OCI-LY7 (cell line): ENCODE results near the gene MPRIP. TPM values are rescaled to one million over a fixed set of nuclear protein-coding genes. Genes with fewer than 3 reads are reported as not detected.

ENCODE experiments used
- BruUV-seq: library from RNA; stranded (reverse); fragments of 400-500 nt; replicated peaks from 2 replicates; lab custom pipeline; 2021; lab: Mats Ljungman, UMichigan
- CTCF ChIA-PET: fragments of 300-600 bp; sonication (Branson Sonifier 250); formaldehyde crosslinking; loops from one replicate; lab custom pipeline; 2022; ENCODE audit warnings: antibody characterized with exemption; ENCODE audit not compliant: unreplicated experiment; lab: Charles Lee
- POLR2A ChIA-PET: fragments of 300-600 bp; sonication (Branson Sonifier 250); formaldehyde crosslinking; loops from one replicate; lab custom pipeline; 2022; ENCODE audit warnings: antibody characterized with exemption; lab: Charles Lee
- DNase-seq: peaks from one replicate; pipeline ENCODE4 v3.0.0-alpha.2; 2015; ENCODE audit warnings: low spot score
- H2AFZ ChIP-seq: fragments of 200-600 bp; sonication (generic), shearing (Covaris generic); 2 replicates; pipeline ENCODE4 v1.6.1; 2014; ENCODE audit warnings: mild to moderate bottlenecking, antibody characterized with exemption, low read length, moderate library complexity
- H3K27ac ChIP-seq: fragments of 200-600 bp; sonication (generic); 2 replicates; pipeline ENCODE4 v1.5.1; 2014; ENCODE audit warnings: mixed run types, low read depth, mild to moderate bottlenecking, moderate library complexity, low read length, inconsistent platforms; ENCODE audit not compliant: poor library complexity, severe bottlenecking
- H3K36me3 ChIP-seq: fragments of 200-600 bp; sonication (generic); 2 replicates; pipeline ENCODE4 v1.6.1; 2014; ENCODE audit warnings: mild to moderate bottlenecking, antibody characterized with exemption, low read length, moderate library complexity, mixed read lengths; ENCODE audit not compliant: insufficient read depth
- H3K4me1 ChIP-seq: fragments of 200-600 bp; sonication (generic); 2 replicates; pipeline ENCODE4 v1.5.1; 2014; ENCODE audit warnings: mild to moderate bottlenecking, low read length; ENCODE audit not compliant: insufficient read depth, poor library complexity, severe bottlenecking
- H3K4me2 ChIP-seq: fragments of 200-600 bp; sonication (generic); 2 replicates; pipeline ENCODE4 v1.6.1; 2014; ENCODE audit warnings: mild to moderate bottlenecking, low read length
- H3K4me3 ChIP-seq: fragments of 200-600 bp; sonication (generic); 2 replicates; pipeline ENCODE4 v1.5.1; 2014; ENCODE audit warnings: mild to moderate bottlenecking, low read depth, low read length; ENCODE audit not compliant: poor library complexity, severe bottlenecking
- H3K79me2 ChIP-seq: fragments of 200-600 bp; sonication (generic); 2 replicates; pipeline ENCODE4 v1.6.1; 2016; ENCODE audit warnings: low read depth, mild to moderate bottlenecking, low read length, moderate library complexity, mixed read lengths; ENCODE audit not compliant: insufficient read depth
- H3K9me2 ChIP-seq: fragments of 200-600 bp; sonication (generic); 2 replicates; pipeline ENCODE4 v1.6.1; 2016; ENCODE audit warnings: mild to moderate bottlenecking, low read length, mixed read lengths; ENCODE audit not compliant: insufficient read depth
- H3K9me3 ChIP-seq: fragments of 200-600 bp; sonication (generic); 2 replicates; pipeline ENCODE4 v1.6.1; 2014; ENCODE audit warnings: mild to moderate bottlenecking, mixed run types, low read length, mixed read lengths
- H4K20me1 ChIP-seq: fragments of 200-600 bp; sonication (generic); 2 replicates; pipeline ENCODE4 v1.6.1; 2014; ENCODE audit warnings: mild to moderate bottlenecking, antibody characterized with exemption, low read length, moderate library complexity, mixed read lengths; ENCODE audit not compliant: insufficient read depth
- EZH2phosphoT487 ChIP-seq: fragments of 200-600 bp; sonication (generic); IDR thresholded peaks from 2 replicates; pipeline ENCODE4 v1.6.1; 2018; ENCODE audit warnings: low read depth, borderline replicate concordance, mild to moderate bottlenecking, mixed run types, antibody characterized with exemption, low read length, moderate library complexity, mixed read lengths
- intact Hi-C: fragments of 100-400 bp; cut with micrococcal nuclease; formaldehyde crosslinking; loops from one replicate; pipeline ENCODE4 v1.10.0; 2022; ENCODE audit not compliant: unreplicated experiment
- total RNA-seq, 2 experiments: library from RNA; depleted of rRNA in 1 of 2; stranded (reverse); fragments of >200 nt in 1 of 2; shearing (Covaris generic) in 1 of 2; gene quantifications; 2 replicates each; pipeline ENCODE4 v1.2.3, GENCODE V29; 2014 to 2022
- TF ChIP-seq, protein P1 (sequence below): fragments of 200-600 bp; sonication (generic); conservative IDR thresholded peaks from 2 replicates; pipeline ENCODE4 v1.5.1; 2014; ENCODE audit warnings: mild to moderate bottlenecking, antibody characterized with exemption, low read length, moderate library complexity, mixed read lengths

The MPRIP gene
- total RNA-seq, 2 experiments from 2014 or later = 73.3 to 109 TPM

- peaks cover 7% of the 10 kb centered on the region; the same call in 1 of the 2 replicates for H3K36me3 ChIP-seq
- H3K27ac ChIP-seq = no peak overlapping the region
- no peaks in the 10 kb centered on the region for H3K9me3 ChIP-seq
- peaks cover 4% of the 10 kb centered on the region; the same call in 1 of the 2 replicates for H3K79me2 ChIP-seq
- no peak overlapping the region for H3K4me3 ChIP-seq
- H4K20me1 ChIP-seq = no peaks in the 10 kb centered on the region; the same call in 1 of the 2 replicates
- no peaks in the 10 kb centered on the region for H3K4me1 ChIP-seq
- TF ChIP-seq, protein P1, sequence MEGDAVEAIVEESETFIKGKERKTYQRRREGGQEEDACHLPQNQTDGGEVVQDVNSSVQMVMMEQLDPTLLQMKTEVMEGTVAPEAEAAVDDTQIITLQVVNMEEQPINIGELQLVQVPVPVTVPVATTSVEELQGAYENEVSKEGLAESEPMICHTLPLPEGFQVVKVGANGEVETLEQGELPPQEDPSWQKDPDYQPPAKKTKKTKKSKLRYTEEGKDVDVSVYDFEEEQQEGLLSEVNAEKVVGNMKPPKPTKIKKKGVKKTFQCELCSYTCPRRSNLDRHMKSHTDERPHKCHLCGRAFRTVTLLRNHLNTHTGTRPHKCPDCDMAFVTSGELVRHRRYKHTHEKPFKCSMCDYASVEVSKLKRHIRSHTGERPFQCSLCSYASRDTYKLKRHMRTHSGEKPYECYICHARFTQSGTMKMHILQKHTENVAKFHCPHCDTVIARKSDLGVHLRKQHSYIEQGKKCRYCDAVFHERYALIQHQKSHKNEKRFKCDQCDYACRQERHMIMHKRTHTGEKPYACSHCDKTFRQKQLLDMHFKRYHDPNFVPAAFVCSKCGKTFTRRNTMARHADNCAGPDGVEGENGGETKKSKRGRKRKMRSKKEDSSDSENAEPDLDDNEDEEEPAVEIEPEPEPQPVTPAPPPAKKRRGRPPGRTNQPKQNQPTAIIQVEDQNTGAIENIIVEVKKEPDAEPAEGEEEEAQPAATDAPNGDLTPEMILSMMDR = no peak
- TF ChIP-seq EZH2phosphoT487 = no peak
- no peak overlapping the region for H2AFZ ChIP-seq
- intact Hi-C loops = no loop called here
- no peak for DNase-seq
- CTCF ChIA-PET = no interaction called here
- H3K4me2 ChIP-seq = no peak overlapping the region
- POLR2A ChIA-PET = no interaction called here
- no peaks in the 10 kb centered on the region for H3K9me2 ChIP-seq
- no TSS peak for BruUV-seq
These were observed 30.3 kb downstream of the MPRIP start for GRCh38 chr17:17072546-17072945.

DNA sequence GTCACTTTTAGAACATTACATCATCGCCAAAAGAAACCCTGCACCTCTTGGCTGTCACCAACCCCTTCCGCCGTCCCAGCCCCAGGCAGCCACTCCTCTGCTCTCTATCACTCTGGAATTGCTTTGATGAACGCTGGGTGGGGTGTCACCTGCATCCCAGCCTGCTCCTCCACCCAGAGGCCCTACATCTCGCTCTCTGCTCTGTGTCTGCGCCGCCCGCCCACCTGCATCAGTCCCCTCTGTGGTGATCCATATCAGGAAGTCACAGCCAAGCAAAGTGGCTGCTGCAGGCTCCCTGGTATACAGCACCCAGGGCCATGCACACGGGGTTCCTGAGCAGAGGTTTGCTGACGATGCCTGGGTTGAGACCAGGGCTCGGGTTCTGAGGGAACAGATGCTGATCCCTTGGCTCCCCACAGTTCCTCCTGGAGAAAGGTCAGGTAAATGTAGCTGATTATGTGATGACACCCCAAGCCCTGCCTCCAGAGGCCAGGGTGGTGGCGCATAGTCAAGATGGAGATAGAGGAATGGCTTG is 30.8 kb downstream of the MPRIP start:
- Histone ChIP-seq H3K9me3 (no peaks in the 10 kb centered on the region), H4K20me1 (no peaks in the 10 kb centered on the region; the same call in 1 of the 2 replicates), H3K4me1 (no peaks in the 10 kb centered on the region), H3K4me2 (no peak overlapping the region), H3K36me3 (peaks cover 7% of the 10 kb centered on the region; the same call in 1 of the 2 replicates), H3K9me2 (no peaks in the 10 kb centered on the region), H2AFZ (no peak overlapping the region), H3K27ac (no peak overlapping the region), H3K79me2 (peaks cover 4% of the 10 kb centered on the region; the same call in 1 of the 2 replicates), H3K4me3 (no peak overlapping the region)
- TF ChIP-seq, protein P1 = no peak
- no peak for TF ChIP-seq EZH2phosphoT487
- intact Hi-C loops = no loop called here
- ChIA-PET POLR2A (no interaction called here), CTCF (no interaction called here)
- BruUV-seq = no TSS peak
- DNase-seq = no peak
